ENCODE results near the gene ZNF407.

ZNF407 gene

DNA sequence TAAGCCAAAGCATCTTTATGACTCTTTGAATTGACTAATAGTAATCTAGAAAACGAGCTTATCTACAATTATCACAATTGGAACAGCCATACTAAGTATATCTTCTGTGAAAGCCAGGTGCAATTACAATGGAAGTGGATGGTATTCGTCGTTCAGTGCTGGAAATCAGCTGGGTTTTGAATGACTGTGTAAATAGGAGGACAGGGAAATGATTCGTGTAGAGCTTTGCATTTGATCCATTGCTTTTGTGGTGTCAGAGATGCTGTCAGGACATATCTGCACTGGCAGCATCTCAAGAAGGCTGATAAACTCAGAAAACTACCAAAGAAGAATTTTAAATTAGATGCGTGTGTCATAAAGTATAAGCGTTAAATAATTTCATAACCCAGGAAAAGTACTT is 187.1 kb downstream of the ZNF407 start:
- DNase-seq (ENCODE audit: low read depth in 2 of 3, low spot score in 2 of 3), result no peak

DNA sequence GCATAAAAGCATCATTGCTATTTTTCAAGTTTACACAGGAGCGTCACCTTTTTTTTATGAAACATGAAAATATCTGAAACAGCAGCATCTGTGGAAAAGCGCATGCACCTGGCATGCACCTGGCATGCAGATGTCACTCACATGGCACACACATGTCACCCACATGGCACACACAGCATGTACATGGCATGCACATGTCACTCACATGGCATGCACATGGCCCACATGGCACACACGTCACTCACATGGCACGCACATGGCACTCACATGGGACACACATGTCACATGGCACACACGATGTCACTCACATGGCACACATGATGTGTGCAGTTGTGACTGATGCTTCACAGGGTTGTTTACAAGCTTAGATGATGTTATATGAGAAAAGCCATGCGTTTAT is 188.0 kb downstream of the ZNF407 start:
- no peak for DNase-seq (ENCODE audit: low read depth in 2 of 3, low spot score in 2 of 3)

- no peak for DNase-seq (ENCODE audit: low read depth in 2 of 3, low spot score in 2 of 3)
These were observed 191.0 kb downstream of the ZNF407 start for GRCh38 chr18:74788657-74789056.

DNA sequence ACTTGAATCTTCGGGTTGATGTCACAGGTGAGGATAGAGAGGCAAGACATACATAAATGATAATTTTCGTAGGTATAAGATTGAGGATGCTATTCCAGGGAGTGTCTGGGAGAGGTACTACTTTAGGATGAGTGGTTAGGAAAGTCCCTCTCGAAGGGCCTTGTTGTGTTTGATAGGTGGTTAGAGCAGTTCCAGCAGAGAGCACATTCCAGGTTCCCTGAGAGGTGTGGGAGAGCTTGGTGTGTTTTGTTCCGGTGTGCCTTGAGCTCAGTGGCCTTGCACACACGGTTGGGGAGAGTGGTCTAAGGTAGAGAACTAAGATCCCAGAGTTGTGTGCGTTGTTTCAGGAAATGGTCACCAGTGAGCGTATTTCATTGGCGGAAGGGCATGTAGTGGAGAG is 191.4 kb downstream of the ZNF407 start:
- no peak for DNase-seq (ENCODE audit: low read depth in 2 of 3, low spot score in 2 of 3)

DNA sequence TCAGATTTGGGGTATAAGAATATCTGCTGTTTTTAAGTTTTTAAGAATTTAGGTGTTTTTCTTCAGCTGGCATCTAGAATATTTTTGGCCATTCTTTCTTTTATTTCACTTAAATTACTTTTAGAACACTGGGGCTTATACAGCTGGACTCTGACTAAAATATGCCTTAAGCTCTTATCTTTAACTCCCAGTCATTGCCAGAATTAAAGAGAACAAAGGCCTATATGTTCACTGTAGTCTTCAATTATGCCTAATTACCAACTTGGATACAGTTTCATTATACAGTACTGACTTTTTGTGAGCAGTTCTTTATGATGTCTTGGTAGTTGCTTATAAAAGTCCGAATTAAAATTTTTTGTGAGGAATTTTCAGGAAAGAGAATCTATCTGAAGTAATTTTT is 192.8 kb downstream of the ZNF407 start:
- DNase-seq (ENCODE audit: low read depth in 2 of 3, low spot score in 2 of 3), result no peak

DNA sequence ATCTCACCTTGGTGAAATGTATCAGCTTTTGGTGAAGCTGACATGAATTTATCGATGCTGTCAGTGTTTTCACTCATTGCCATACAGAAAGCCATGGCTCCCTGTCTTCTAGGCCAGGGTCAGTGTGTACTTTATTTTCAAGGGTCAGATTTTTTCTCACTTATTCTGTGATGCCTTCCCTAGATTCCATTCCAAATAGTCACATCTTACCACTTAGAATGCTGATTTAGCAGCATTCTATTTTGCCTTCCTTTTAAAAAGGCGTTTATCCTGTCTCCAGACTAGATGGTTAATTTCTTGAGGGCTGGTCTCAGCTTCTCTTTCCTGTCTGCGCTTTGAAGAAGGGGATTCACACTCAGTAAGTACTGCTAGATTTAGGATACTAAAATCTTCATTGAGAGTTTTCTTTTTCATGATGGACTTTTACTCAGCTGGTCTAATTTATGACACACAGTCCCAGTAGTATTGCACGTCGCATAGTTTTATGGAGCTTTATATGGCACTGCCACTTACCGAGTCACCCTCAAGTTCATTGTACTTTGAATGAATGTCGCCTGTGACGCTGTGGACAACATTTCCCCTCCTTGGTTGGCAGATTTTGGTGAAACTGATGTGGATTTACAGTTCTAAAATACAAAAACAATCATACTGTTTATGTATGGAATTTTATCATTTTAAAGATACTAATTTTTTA is 194.0 kb downstream of the ZNF407 start:
- no peak for DNase-seq (ENCODE audit: low read depth in 2 of 3, low spot score in 2 of 3)

DNA sequence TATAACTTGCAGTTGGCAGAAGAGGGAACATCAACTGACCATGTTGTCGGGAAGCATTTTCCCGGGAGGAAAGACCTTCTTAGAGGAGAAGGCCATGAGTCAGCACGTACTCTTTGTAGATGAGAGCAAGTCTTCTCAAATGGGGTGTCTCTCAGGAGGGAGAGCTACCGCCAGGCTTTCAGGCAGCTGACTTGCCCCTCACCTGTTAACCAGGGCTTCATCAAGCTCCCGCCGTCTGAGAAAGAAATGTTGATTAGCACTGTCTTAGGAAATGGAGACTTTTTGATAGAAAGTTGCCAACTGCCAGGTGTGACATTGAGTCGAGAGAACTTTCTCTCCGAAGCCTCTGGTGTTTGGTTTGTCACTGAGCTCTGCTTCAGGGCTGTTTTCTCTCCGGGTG is 196.1 kb downstream of the ZNF407 start:
- no peak for DNase-seq (ENCODE audit: low read depth in 2 of 3, low spot score in 2 of 3)

GRCh38 chr18:74795751-74796150 is 198.1 kb downstream of the ZNF407 start:
- DNase-seq (ENCODE audit: low read depth in 2 of 3, low spot score in 2 of 3), result no peak

- no peak for DNase-seq (ENCODE audit: low read depth in 2 of 3, low spot score in 2 of 3)
These were observed 198.5 kb downstream of the ZNF407 start for GRCh38 chr18:74796211-74796610.

- DNase-seq (ENCODE audit: low read depth in 2 of 3, low spot score in 2 of 3), result no peak
These were observed 199.3 kb downstream of the ZNF407 start for GRCh38 chr18:74796841-74797576.

DNA sequence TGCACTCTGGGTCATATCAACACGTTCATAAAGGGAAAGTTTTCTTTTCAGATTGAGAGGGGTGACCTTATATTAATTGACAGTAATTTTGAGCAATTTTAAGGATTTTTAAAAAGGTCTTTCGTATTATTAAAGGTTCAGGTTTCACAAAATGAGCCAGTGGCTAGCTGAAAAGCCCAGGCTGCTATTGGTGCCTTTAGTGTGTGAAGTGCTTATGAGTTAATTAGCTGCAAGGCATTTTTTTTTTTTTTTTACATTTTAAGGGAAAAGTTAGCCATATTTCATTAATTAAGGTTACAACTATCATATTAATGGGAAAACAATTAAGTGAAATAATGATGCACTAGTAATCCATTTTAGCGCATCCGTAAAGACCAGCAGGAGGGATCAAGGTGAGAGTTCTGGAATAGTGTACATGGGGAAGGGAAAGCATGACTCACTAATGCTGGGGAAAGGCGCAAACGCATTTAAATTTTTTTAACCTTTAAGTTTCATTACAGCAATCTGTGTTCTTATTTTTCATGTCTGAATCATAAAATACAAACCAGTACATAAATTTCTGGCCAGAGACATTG is 200.0 kb downstream of the ZNF407 start:
- no peak for DNase-seq (ENCODE audit: low read depth in 2 of 3, low spot score in 2 of 3)

- no peak for DNase-seq (ENCODE audit: low read depth in 2 of 3, low spot score in 2 of 3)
These were observed 201.9 kb downstream of the ZNF407 start for GRCh38 chr18:74799542-74799941.

DNA sequence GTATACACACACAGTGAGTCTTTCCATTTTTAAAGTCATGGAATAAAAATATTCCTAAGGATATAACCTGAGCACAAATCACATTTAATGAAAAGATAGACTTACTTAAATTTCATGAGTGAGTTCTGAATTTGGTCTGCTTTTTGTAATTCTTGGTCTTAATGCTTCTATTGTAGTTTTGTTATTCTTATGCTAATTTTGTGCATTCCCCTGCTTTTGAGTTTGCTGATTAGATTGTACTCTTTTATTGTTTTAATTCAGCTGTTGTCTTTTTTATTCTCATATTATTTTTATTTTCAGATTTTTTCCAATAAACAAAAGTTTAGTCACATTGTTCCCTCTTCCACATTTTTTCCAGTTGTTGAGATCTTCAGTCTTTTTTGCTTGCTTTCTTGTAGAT is 202.4 kb downstream of the ZNF407 start:
- no peak for DNase-seq (ENCODE audit: low read depth in 2 of 3, low spot score in 2 of 3)

DNA sequence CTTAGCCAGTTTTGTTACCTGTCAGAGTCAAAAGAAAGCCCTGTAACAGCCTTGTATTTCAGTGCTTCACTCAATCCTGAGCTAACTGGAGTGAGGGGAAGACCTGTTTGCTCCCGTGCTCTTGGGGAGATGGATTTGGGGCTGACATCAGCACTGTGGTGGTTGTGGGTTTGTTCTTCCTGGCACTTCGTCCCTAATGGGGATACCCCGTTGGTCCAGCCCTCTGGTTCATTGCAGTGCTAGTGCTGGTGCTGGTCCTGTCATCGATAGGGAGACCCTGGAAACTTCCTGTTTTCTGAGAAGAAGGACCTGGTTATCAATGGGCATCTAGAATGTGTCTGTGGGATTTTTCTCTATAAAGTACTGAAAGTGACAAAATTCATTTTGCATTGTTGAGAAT is 205.4 kb downstream of the ZNF407 start:
- DNase-seq (ENCODE audit: low read depth in 2 of 3, low spot score in 2 of 3), result no peak

DNA sequence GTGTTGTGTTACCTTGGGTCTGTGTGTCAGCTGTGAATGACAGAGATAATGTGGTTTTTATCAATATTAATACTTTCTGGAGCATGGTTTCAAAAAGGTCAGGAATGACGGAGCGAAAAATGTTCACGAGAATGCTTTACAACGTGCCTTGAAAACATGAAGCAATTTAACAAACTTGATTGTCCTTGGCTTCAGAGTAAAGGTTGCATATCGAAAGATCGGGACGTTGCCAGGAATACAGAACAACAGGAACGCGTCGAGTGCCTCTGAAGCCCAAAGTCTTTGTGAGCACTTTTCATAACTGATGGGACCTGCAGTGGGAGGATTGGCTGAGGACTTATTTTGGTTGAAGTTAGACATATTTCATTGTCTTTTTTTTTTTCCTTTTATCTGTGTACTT is 206.1 kb downstream of the ZNF407 start:
- DNase-seq (ENCODE audit: low read depth in 2 of 3, low spot score in 2 of 3), result no peak

- DNase-seq (ENCODE audit: low read depth in 2 of 3, low spot score in 2 of 3), result no peak
These were observed 207.0 kb downstream of the ZNF407 start for GRCh38 chr18:74804677-74805076.

DNA sequence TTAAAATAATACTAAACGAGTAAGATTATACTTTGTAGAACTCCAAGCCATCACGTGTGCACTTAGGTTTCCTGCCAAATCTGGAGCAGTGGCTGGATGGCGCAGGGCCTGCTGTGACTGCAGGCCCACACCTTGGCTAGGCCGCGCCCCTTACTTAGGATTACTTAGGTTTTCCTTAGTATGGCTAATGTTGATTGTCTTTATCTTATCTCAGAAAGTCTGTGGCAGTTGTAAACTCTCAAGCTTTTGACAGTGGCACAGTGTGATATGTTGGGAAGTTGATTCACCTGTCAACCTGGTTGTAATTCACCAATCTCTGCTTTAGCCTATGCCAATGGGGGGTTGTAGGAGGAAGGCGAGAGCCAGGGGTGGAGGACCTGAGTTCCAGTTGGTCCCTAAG is 208.4 kb downstream of the ZNF407 start:
- no peak for DNase-seq (ENCODE audit: low read depth in 2 of 3, low spot score in 2 of 3)

DNA sequence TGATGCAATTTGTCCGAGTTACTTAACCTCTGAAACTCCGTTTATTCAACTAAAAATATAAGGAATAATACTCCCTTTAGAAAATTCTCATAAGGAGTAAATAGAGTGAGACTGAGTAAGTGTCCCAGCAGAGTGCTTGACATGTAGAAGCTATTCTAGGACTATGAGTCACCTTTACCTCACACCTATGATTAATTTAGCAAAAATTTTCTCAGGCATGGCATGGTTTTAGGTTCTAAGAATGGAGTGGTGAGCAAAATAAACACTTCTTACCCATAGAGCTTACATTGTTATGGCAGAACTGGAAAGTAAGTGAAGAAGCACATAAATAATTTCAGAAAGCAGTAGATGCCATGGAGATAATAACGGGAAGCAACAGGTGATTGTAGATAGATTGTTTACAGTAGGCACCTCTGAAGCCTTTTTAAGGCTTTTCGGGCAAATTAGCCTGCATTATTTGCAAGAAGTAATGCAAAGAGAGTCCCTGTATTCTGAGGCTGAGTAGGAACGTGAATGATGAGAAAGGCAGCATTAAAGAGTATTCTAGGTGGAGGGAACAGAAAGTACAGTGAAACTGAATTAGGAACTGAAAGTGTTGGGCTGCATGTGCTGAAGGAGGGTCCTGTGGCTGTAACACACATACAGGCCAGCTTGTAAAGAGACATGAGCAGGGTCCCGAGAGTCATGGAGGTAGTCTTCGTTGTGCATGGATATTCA is 209.2 kb downstream of the ZNF407 start:
- no peak for DNase-seq (ENCODE audit: low read depth in 2 of 3, low spot score in 2 of 3)

DNA sequence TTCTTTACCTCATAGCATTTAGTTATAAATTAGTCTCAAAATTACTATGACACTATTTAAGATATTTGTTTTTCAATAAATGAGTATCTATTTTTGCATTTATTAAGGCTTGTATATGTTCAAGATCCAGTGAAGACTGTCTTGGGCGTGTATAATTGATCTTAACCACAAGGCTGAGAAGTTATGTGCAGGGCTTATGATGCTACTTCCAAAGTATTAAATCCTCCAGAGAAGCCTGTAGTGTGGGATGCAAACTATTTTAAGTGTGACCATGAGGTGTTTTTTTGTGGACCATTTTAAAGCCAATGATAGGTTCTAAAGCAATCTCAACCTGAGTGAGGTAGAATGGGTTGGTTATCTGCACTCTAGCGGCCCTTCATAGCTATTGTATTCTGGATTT is 219.9 kb downstream of the ZNF407 start:
- DNase-seq (ENCODE audit: low read depth in 2 of 3, low spot score in 2 of 3), result no peak

- no peak for DNase-seq (ENCODE audit: low read depth in 2 of 3, low spot score in 2 of 3)
These were observed 221.0 kb downstream of the ZNF407 start for GRCh38 chr18:74818516-74819175.

DNA sequence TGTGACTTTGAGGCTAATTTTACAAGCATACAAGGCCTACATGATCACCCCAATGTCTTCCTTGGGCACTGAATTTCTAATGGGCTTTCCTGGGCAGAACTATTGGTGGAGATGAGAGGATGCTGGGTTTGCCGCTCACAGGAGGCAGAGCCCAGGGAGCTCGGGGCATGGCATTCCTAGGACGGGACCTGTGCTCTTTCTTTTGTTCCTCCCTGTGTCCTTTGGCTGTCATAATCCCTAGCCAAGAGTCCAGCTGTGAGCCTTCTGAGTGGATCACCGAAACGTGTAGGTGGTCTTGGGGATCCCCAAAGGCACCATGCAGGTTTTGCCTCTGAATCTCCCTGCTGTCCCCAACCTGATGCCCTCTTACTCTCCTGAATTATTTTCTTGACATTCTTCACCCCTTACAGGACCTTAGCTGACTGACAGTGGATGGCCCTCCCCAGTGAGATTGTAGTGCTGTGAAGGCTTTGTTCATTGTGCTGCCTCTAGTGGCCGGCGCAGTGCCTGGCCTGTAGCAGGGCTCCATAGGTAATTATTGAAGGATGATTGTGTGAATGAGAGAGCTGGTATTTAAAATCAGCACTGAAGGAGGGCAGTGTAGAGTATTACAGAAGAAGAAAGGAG is 221.9 kb downstream of the ZNF407 start:
- no peak for DNase-seq (ENCODE audit: low read depth in 2 of 3, low spot score in 2 of 3)

All from activated CD8-positive, alpha-beta memory T cell treated with anti-CD3 and anti-CD28 coated beads for 48 hours (primary cell).